ENCODE measurements around the gene STRC.
"Not testable (repeated sequence)": the region's sequence is repeated elsewhere in the genome, so short reads cannot be mapped to it uniquely, and the experiment has no call there.

STRC gene

GRCh38 chr15:43622068-43622799 lies 3.6 kb upstream of the STRC start:
- not testable (repeated sequence) for H3K36me3 ChIP-seq (ENCODE audit: control insufficient read depth in 1 of 2, insufficient read depth in 2 of 2, low read length in 2 of 2); H3K4me1 ChIP-seq (ENCODE audit: control insufficient read depth in 1 of 2, insufficient read depth in 2 of 2, low read length in 2 of 2); H3K4me3 ChIP-seq (ENCODE audit: low read depth in 1 of 2, low read length in 2 of 2); H3K27ac ChIP-seq (ENCODE audit: low read depth, low read length); H3K27me3 ChIP-seq (ENCODE audit: control insufficient read depth in 1 of 2, insufficient read depth in 2 of 2, low read length in 2 of 2); H3K9me3 ChIP-seq (ENCODE audit: control insufficient read depth in 1 of 2, low read length in 2 of 2); H3K9ac ChIP-seq (ENCODE audit: low read depth in 1 of 2, low read length in 2 of 2)

- H3K27ac ChIP-seq (ENCODE audit: low read depth, low read length); H3K4me1 ChIP-seq (ENCODE audit: control insufficient read depth in 1 of 2, insufficient read depth in 2 of 2, low read length in 2 of 2); H3K36me3 ChIP-seq (ENCODE audit: control insufficient read depth in 1 of 2, insufficient read depth in 2 of 2, low read length in 2 of 2); H3K27me3 ChIP-seq (ENCODE audit: control insufficient read depth in 1 of 2, insufficient read depth in 2 of 2, low read length in 2 of 2); H3K4me3 ChIP-seq (ENCODE audit: low read depth in 1 of 2, low read length in 2 of 2); H3K9ac ChIP-seq (ENCODE audit: low read depth in 1 of 2, low read length in 2 of 2); H3K9me3 ChIP-seq (ENCODE audit: control insufficient read depth in 1 of 2, low read length in 2 of 2): not testable (repeated sequence)
Observed at GRCh38 chr15:43617750-43618149, 850 bp downstream of the STRC start.

DNA sequence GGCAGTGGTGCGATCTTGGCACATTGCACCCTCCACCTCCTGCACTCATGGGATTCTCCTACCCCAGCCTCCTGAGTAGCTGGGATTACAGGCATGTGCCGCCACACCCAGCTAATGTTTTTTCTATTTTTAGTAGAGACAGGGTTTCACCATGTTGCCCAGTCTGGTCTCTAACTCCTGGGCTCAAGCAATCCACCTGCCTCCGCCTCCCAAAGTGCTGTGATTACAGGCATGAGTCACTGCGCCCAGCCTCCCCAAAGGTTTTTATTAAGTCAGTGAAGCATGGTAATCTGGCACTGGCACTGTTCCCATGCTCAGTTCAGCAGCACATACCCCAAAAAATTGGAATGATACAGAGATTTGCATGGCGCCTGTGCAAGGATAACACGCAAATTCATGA lies 16.4 kb downstream of the STRC start:
- not testable (repeated sequence) for H3K27me3 ChIP-seq (ENCODE audit: control insufficient read depth in 1 of 2, insufficient read depth in 2 of 2, low read length in 2 of 2); H3K9ac ChIP-seq (ENCODE audit: low read depth in 1 of 2, low read length in 2 of 2); H3K27ac ChIP-seq (ENCODE audit: low read depth, low read length); H3K36me3 ChIP-seq (ENCODE audit: control insufficient read depth in 1 of 2, insufficient read depth in 2 of 2, low read length in 2 of 2); H3K4me3 ChIP-seq (ENCODE audit: low read depth in 1 of 2, low read length in 2 of 2); H3K9me3 ChIP-seq (ENCODE audit: control insufficient read depth in 1 of 2, low read length in 2 of 2); H3K4me1 ChIP-seq (ENCODE audit: control insufficient read depth in 1 of 2, insufficient read depth in 2 of 2, low read length in 2 of 2)

DNA sequence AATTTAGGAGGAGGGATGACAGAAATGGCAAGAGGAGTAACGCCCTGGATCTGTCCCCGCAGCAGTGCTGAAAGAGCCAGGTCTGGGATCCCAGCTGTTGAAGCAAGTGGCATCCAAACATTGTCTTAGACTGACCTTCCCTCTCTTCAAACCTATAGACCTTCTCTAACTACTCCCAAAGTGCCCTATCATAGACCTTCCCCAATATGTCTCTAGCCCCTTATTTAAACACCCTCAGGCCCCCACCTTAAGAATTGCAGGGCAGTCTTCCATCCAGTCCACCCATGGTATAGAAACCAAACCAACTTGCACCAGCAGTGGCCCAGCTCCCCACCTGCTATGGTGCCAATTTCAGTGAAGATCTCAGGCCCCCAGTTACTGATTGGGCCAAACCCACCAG lies 18.4 kb downstream of the STRC start:
- H3K27ac ChIP-seq (ENCODE audit: low read depth, low read length); H3K27me3 ChIP-seq (ENCODE audit: control insufficient read depth in 1 of 2, insufficient read depth in 2 of 2, low read length in 2 of 2); H3K9me3 ChIP-seq (ENCODE audit: control insufficient read depth in 1 of 2, low read length in 2 of 2); H3K9ac ChIP-seq (ENCODE audit: low read depth in 1 of 2, low read length in 2 of 2); H3K4me1 ChIP-seq (ENCODE audit: control insufficient read depth in 1 of 2, insufficient read depth in 2 of 2, low read length in 2 of 2); H3K4me3 ChIP-seq (ENCODE audit: low read depth in 1 of 2, low read length in 2 of 2); H3K36me3 ChIP-seq (ENCODE audit: control insufficient read depth in 1 of 2, insufficient read depth in 2 of 2, low read length in 2 of 2): not testable (repeated sequence)

GRCh38 chr15:43599131-43599530 lies 19.5 kb downstream of the STRC start:
- not testable (repeated sequence) for H3K4me1 ChIP-seq (ENCODE audit: control insufficient read depth in 1 of 2, insufficient read depth in 2 of 2, low read length in 2 of 2); H3K27ac ChIP-seq (ENCODE audit: low read depth, low read length); H3K4me3 ChIP-seq (ENCODE audit: low read depth in 1 of 2, low read length in 2 of 2); H3K9ac ChIP-seq (ENCODE audit: low read depth in 1 of 2, low read length in 2 of 2); H3K36me3 ChIP-seq (ENCODE audit: control insufficient read depth in 1 of 2, insufficient read depth in 2 of 2, low read length in 2 of 2); H3K9me3 ChIP-seq (ENCODE audit: control insufficient read depth in 1 of 2, low read length in 2 of 2); H3K27me3 ChIP-seq (ENCODE audit: control insufficient read depth in 1 of 2, insufficient read depth in 2 of 2, low read length in 2 of 2)

GRCh38 chr15:43593328-43594190 lies 25.0 kb downstream of the STRC start, which contains the start of gene CKMT1B:
Gene CKMT1B, plus strand, starts transcription at chr15:43594027. Its CDS starts 192 bp downstream, at chr15:43594219.
- not testable (repeated sequence) for H3K9me3 ChIP-seq (ENCODE audit: control insufficient read depth in 1 of 2, low read length in 2 of 2); H3K36me3 ChIP-seq (ENCODE audit: control insufficient read depth in 1 of 2, insufficient read depth in 2 of 2, low read length in 2 of 2); H3K4me3 ChIP-seq (ENCODE audit: low read depth in 1 of 2, low read length in 2 of 2); H3K4me1 ChIP-seq (ENCODE audit: control insufficient read depth in 1 of 2, insufficient read depth in 2 of 2, low read length in 2 of 2); H3K27me3 ChIP-seq (ENCODE audit: control insufficient read depth in 1 of 2, insufficient read depth in 2 of 2, low read length in 2 of 2); H3K27ac ChIP-seq (ENCODE audit: low read depth, low read length); H3K9ac ChIP-seq (ENCODE audit: low read depth in 1 of 2, low read length in 2 of 2)

GRCh38 chr15:43592841-43593240 lies 25.8 kb downstream of the STRC start:
- H3K27me3 ChIP-seq (ENCODE audit: control insufficient read depth in 1 of 2, insufficient read depth in 2 of 2, low read length in 2 of 2); H3K4me1 ChIP-seq (ENCODE audit: control insufficient read depth in 1 of 2, insufficient read depth in 2 of 2, low read length in 2 of 2); H3K4me3 ChIP-seq (ENCODE audit: low read depth in 1 of 2, low read length in 2 of 2); H3K27ac ChIP-seq (ENCODE audit: low read depth, low read length); H3K9ac ChIP-seq (ENCODE audit: low read depth in 1 of 2, low read length in 2 of 2); H3K36me3 ChIP-seq (ENCODE audit: control insufficient read depth in 1 of 2, insufficient read depth in 2 of 2, low read length in 2 of 2); H3K9me3 ChIP-seq (ENCODE audit: control insufficient read depth in 1 of 2, low read length in 2 of 2): not testable (repeated sequence)

DNA sequence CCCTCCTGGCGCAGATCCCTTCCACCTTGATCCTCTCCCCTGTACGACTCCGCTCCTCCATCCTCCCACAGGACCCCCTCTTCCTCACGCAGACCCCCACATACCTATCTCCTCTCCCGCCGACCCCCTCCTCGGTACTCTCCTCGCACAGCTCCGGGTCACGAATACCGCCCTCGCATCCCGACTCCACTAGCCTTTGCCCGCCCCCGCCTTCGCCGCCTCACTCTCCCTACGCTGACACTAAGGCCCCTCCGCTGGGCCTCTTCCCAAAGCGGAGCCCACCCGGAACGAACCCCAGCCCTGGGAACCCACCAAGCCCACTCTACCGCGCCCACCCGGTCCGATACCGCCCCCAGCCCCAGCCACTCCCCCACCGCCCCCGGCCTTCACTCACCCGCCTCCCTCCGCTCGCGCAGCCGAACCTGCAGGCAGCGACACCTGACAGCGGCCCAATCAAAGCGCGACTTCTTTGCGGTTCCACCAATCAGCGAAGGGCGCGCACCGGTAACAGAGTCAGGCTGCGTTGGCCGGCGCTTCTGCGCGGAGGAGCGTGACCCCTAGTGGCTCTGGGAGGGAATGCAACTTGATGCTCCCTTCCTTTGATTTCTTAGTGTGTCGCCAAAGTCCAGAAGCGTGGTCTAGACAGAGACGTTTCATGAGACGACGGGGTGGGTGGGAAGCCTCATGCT lies 28.7 kb downstream of the STRC start, which contains the start of gene PPIP5K1:
TSS of gene PPIP5K1 (minus strand) at position 431 of the 689 bp plus-strand sequence. CDS start 5,704 bp downstream, outside the sequence.
- not testable (repeated sequence) for H3K4me3 ChIP-seq (ENCODE audit: low read depth in 1 of 2, low read length in 2 of 2); H3K27me3 ChIP-seq (ENCODE audit: control insufficient read depth in 1 of 2, insufficient read depth in 2 of 2, low read length in 2 of 2); H3K36me3 ChIP-seq (ENCODE audit: control insufficient read depth in 1 of 2, insufficient read depth in 2 of 2, low read length in 2 of 2); H3K9me3 ChIP-seq (ENCODE audit: control insufficient read depth in 1 of 2, low read length in 2 of 2); H3K9ac ChIP-seq (ENCODE audit: low read depth in 1 of 2, low read length in 2 of 2); H3K27ac ChIP-seq (ENCODE audit: low read depth, low read length); H3K4me1 ChIP-seq (ENCODE audit: control insufficient read depth in 1 of 2, insufficient read depth in 2 of 2, low read length in 2 of 2)

- not testable (repeated sequence) for H3K36me3 ChIP-seq (ENCODE audit: control insufficient read depth in 1 of 2, insufficient read depth in 2 of 2, low read length in 2 of 2); H3K4me3 ChIP-seq (ENCODE audit: low read depth in 1 of 2, low read length in 2 of 2); H3K27ac ChIP-seq (ENCODE audit: low read depth, low read length); H3K27me3 ChIP-seq (ENCODE audit: control insufficient read depth in 1 of 2, insufficient read depth in 2 of 2, low read length in 2 of 2); H3K9me3 ChIP-seq (ENCODE audit: control insufficient read depth in 1 of 2, low read length in 2 of 2); H3K9ac ChIP-seq (ENCODE audit: low read depth in 1 of 2, low read length in 2 of 2); H3K4me1 ChIP-seq (ENCODE audit: control insufficient read depth in 1 of 2, insufficient read depth in 2 of 2, low read length in 2 of 2)
Observed at GRCh38 chr15:43574607-43575006, 44.0 kb downstream of the STRC start.

GRCh38 chr15:43566615-43567014 lies 52.0 kb downstream of the STRC start:
- not testable (repeated sequence) for H3K9me3 ChIP-seq (ENCODE audit: control insufficient read depth in 1 of 2, low read length in 2 of 2); H3K27me3 ChIP-seq (ENCODE audit: control insufficient read depth in 1 of 2, insufficient read depth in 2 of 2, low read length in 2 of 2); H3K4me3 ChIP-seq (ENCODE audit: low read depth in 1 of 2, low read length in 2 of 2); H3K9ac ChIP-seq (ENCODE audit: low read depth in 1 of 2, low read length in 2 of 2); H3K36me3 ChIP-seq (ENCODE audit: control insufficient read depth in 1 of 2, insufficient read depth in 2 of 2, low read length in 2 of 2); H3K27ac ChIP-seq (ENCODE audit: low read depth, low read length); H3K4me1 ChIP-seq (ENCODE audit: control insufficient read depth in 1 of 2, insufficient read depth in 2 of 2, low read length in 2 of 2)
